Liver (tissue), 9 donors: Measurements from ENCODE around the gene EWSR1. TPM values are rescaled to one million over a fixed set of nuclear protein-coding genes. Genes with fewer than 3 reads are reported as not detected.

Source experiments
- DNase-seq: peaks from one replicate; pipeline ENCODE4 v3.0.0-alpha.2; 2017; ENCODE audit warnings: low spot score
- H3K27ac ChIP-seq, 2 donors: one replicate each; pipeline ENCODE4 v1.7.0; 2013; ENCODE audit warnings: inconsistent platforms in 2 of 2, low read length in 2 of 2, control low read depth in 1 of 2, low read depth in 1 of 2, mild to moderate bottlenecking in 1 of 2
- H3K27me3 ChIP-seq, 4 donors: one replicate each; pipeline versions ENCODE4 v1.6.1 to v1.7.0; 2013; ENCODE audit warnings: low read length in 3 of 4, inconsistent platforms in 1 of 4, mild to moderate bottlenecking in 1 of 4, moderate library complexity in 1 of 4; ENCODE audit not compliant: control insufficient read depth in 4 of 4, insufficient read depth in 4 of 4
- H3K36me3 ChIP-seq, 4 donors: one replicate each; pipeline versions ENCODE4 v1.6.1 to v1.7.0; 2013; ENCODE audit warnings: low read length in 3 of 4, mild to moderate bottlenecking in 3 of 4, low read depth in 1 of 4, moderate library complexity in 1 of 4; ENCODE audit not compliant: control insufficient read depth in 4 of 4, insufficient read depth in 3 of 4
- H3K4me1 ChIP-seq, 4 donors: one replicate each; pipeline versions ENCODE4 v1.6.1 to v1.7.0; 2013; ENCODE audit warnings: low read length in 3 of 4, mild to moderate bottlenecking in 3 of 4, moderate library complexity in 1 of 4; ENCODE audit not compliant: control insufficient read depth in 4 of 4, insufficient read depth in 4 of 4
- H3K4me3 ChIP-seq, 3 donors: one replicate each; pipeline versions ENCODE4 v1.6.1 to v1.7.0; 2013; ENCODE audit warnings: low read length in 3 of 3, control low read depth in 1 of 3, low read depth in 1 of 3, mild to moderate bottlenecking in 1 of 3
- H3K9ac ChIP-seq, 2 donors: one replicate each; pipeline ENCODE4 v1.7.0; 2013; ENCODE audit warnings: low read length in 2 of 2, mild to moderate bottlenecking in 2 of 2, moderate library complexity in 2 of 2, control low read depth in 1 of 2, low read depth in 1 of 2
- H3K9me3 ChIP-seq, 4 donors: one replicate each; pipeline versions ENCODE4 v1.6.1 to v1.7.0; 2013; ENCODE audit warnings: low read length in 3 of 4; ENCODE audit not compliant: control insufficient read depth in 4 of 4
- ATF3 ChIP-seq: IDR thresholded peaks from 2 replicates; pipeline ENCODE4 v1.6.1; 2016; ENCODE audit warnings: antibody characterized with exemption
- CTCF ChIP-seq: fragments of 150-350 bp; IDR thresholded peaks from 2 replicates; pipeline ENCODE4 v1.5.1; 2017; ENCODE audit warnings: improper control_type of control experiment, low read depth, low read length; ENCODE audit not compliant: missing input control
- EGR1 ChIP-seq, 2 donors: IDR thresholded peaks; 2 replicates each; pipeline ENCODE4 v1.6.1; 2016 to 2018; ENCODE audit warnings: antibody characterized with exemption in 2 of 2, low read depth in 2 of 2
- FOXA1 ChIP-seq: IDR thresholded peaks from 2 replicates; pipeline ENCODE4 v1.6.1; 2016; ENCODE audit warnings: antibody characterized with exemption
- FOXA2 ChIP-seq: IDR thresholded peaks from 2 replicates; pipeline ENCODE4 v1.6.1; 2016; ENCODE audit warnings: antibody characterized with exemption
- GABPA ChIP-seq, 2 donors: IDR thresholded peaks in 1 of 2; conservative IDR thresholded peaks in 1 of 2; 2 replicates each; pipeline ENCODE4 v1.6.1; 2016; ENCODE audit warnings: antibody characterized with exemption in 2 of 2, mild to moderate bottlenecking in 1 of 2, moderate library complexity in 1 of 2
- HNF4A ChIP-seq, 2 donors: conservative IDR thresholded peaks; 2 replicates each; pipeline ENCODE4 v1.6.1; 2016; ENCODE audit warnings: antibody characterized with exemption in 2 of 2, mild to moderate bottlenecking in 2 of 2
- HNF4G ChIP-seq: IDR thresholded peaks from 2 replicates; pipeline ENCODE4 v1.6.1; 2016; ENCODE audit warnings: antibody characterized with exemption
- JUND ChIP-seq, 2 donors: IDR thresholded peaks; 2 replicates each; pipeline ENCODE4 v1.6.1; 2016; ENCODE audit warnings: antibody characterized with exemption in 2 of 2
- MAX ChIP-seq: IDR thresholded peaks from 2 replicates; pipeline ENCODE4 v1.6.1; 2016; ENCODE audit warnings: antibody characterized with exemption
- NR2F2 ChIP-seq: IDR thresholded peaks from 2 replicates; pipeline ENCODE4 v1.6.1; 2016; ENCODE audit warnings: antibody characterized with exemption
- RAD21 ChIP-seq, 2 donors: IDR thresholded peaks; 2 replicates each; pipeline ENCODE4 v1.6.1; 2016; ENCODE audit warnings: antibody characterized with exemption in 2 of 2, mild to moderate bottlenecking in 2 of 2
- RXRA ChIP-seq, 2 donors: IDR thresholded peaks; 2 replicates each; pipeline ENCODE4 v1.6.1; 2017 to 2018; ENCODE audit warnings: antibody characterized with exemption in 2 of 2, mild to moderate bottlenecking in 1 of 2
- SP1 ChIP-seq: IDR thresholded peaks from 2 replicates; pipeline ENCODE4 v1.6.1; 2018; ENCODE audit warnings: antibody characterized with exemption, mild to moderate bottlenecking
- TAF1 ChIP-seq: conservative IDR thresholded peaks from 2 replicates; pipeline ENCODE4 v1.6.1; 2016; ENCODE audit warnings: antibody characterized with exemption, mild to moderate bottlenecking
- YY1 ChIP-seq: IDR thresholded peaks from 2 replicates; pipeline ENCODE4 v1.6.1; 2016; ENCODE audit warnings: antibody characterized with exemption, mild to moderate bottlenecking
- ZBTB33 ChIP-seq: IDR thresholded peaks from 2 replicates; pipeline ENCODE4 v1.6.1; 2016; ENCODE audit warnings: antibody characterized with exemption
- WGBS: extraction: QIAGEN DNeasy Blood & Tissue Kit; methylation state at CpG from one replicate; pipeline ENCODE4 v1.1.7; 2013; 5-methylcytosine and 5-hydroxymethylcytosine counted together
- polyA plus RNA-seq, 2 donors: library from polyadenylated mRNA; stranded (reverse) in 1 of 2; unstranded in 1 of 2; fragments of 200-250 nt in 1 of 2; fragments of >200 nt in 1 of 2; fragmentation: Nextera tagmentation in 1 of 2; extraction: Ambion mirVana in 1 of 2; gene quantifications; one replicate each; pipeline versions ENCODE4 v1.2.1 to v1.2.3, GENCODE V29; 2013 to 2015
- total RNA-seq, 2 donors: library from RNA; depleted of rRNA; stranded (reverse); fragments of >200 nt; gene quantifications; one replicate each; pipeline ENCODE4 v1.2.3, GENCODE V29; 2014
- donor health status: healthy.
- donor health status: healthy.
- donor health status: healthy.
- donor health status: healthy.
- donor health status: healthy.

EWSR1 gene
- total and polyA plus RNA-seq, 4 donors = 64.8 to 134 (median 78.3) TPM

- 95% methylated on average over 18 of the region's 18 CpGs for WGBS
- no peak for DNase-seq
Measured at GRCh38 chr22:29317827-29318454, 49.9 kb downstream of the EWSR1 start.

DNA sequence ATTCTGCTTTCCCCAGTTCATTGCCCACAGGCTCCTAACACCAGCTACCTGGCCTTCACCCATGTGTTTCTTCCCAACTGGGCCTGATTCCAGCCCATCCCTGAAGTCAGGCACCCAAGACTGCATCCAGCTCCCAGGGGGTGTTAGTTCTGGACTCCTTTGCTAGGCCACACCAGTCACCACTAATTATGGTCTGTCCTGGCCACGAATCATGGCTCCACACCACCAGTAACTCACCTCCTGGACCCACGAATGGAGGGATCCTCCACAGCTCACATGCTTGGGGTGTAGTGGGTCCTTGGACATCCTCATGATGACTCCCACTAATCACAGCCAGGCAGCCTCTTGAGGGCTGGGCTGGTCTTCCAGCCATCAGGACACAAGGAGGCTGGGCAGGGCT lies 51.0 kb downstream of the EWSR1 start:
- Histone ChIP-seq H3K36me3 (no peaks in the 10 kb centered on the region), H3K4me3 (no peak overlapping the region), H3K9me3 (no peaks in the 10 kb centered on the region), H3K27ac (no peak overlapping the region), H3K9ac (no peak overlapping the region), H3K27me3 (peaks cover 0 to 3% (median 0%) of the 10 kb centered on the region in 4 donors), H3K4me1 (peaks cover 0 to 15% (median 13%) of the 10 kb centered on the region in 4 donors)
- 91% methylated on average over 2 of the region's 2 CpGs for WGBS
- no peak for DNase-seq
- TF ChIP-seq RAD21 (IDR thresholded peaks at IDR 0.05) (no peak), ZBTB33 (no peak), JUND (IDR thresholded peaks at IDR 0.05) (no peak), GABPA (IDR thresholded peaks at IDR 0.05 in 1 of 2, conservative IDR thresholded peaks at IDR 0.05 in 1 of 2) (no peak), MAX (no peak), CTCF (no peak), EGR1 (IDR thresholded peaks at IDR 0.05; ENCODE audit: low read depth in 2 of 2) (no peak), HNF4A (conservative IDR thresholded peaks at IDR 0.05) (no peak), TAF1 (no peak), FOXA2 (no peak)

More at GRCh38 chr22:29317827-29318454, 49.9 kb downstream of the EWSR1 start:
- no peak for TF ChIP-seq YY1
- TF ChIP-seq RXRA (IDR thresholded peaks at IDR 0.05) = no peak
- TF ChIP-seq SP1 = no peak
- TF ChIP-seq ATF3 = no peak
- no peak for TF ChIP-seq RAD21 (IDR thresholded peaks at IDR 0.05)
- TF ChIP-seq JUND (IDR thresholded peaks at IDR 0.05) = no peak
- TF ChIP-seq EGR1 (IDR thresholded peaks at IDR 0.05; ENCODE audit: low read depth in 2 of 2) = no peak
- TF ChIP-seq ZBTB33 = no peak
- TF ChIP-seq NR2F2 = no peak
- TF ChIP-seq HNF4A (conservative IDR thresholded peaks at IDR 0.05) = no peak
- TF ChIP-seq MAX = no peak
- TF ChIP-seq GABPA (IDR thresholded peaks at IDR 0.05 in 1 of 2, conservative IDR thresholded peaks at IDR 0.05 in 1 of 2) = no peak
- no peak for TF ChIP-seq CTCF
- no peak for TF ChIP-seq FOXA1
- TF ChIP-seq FOXA2 = no peak
- TF ChIP-seq HNF4G = no peak
- Histone ChIP-seq H3K36me3 (no peaks in the 10 kb centered on the region), H3K27ac (no peak overlapping the region), H3K27me3 (peaks cover 0 to 4% (median 0%) of the 10 kb centered on the region in 4 donors), H3K4me3 (no peak overlapping the region), H3K9ac (no peak overlapping the region), H3K4me1 (peaks cover 0 to 23% (median 14%) of the 10 kb centered on the region in 4 donors), H3K9me3 (no peaks in the 10 kb centered on the region)
